Common myeloid progenitor, CD34-positive (primary cell): ENCODE results near the gene HENMT1.

Experiments
- CTCF ChIA-PET: fragments of 350-600 bp; sonication (Branson Sonifier 250); formaldehyde crosslinking; loops from one replicate; lab custom pipeline; 2021; ENCODE audit warnings: antibody characterized with exemption; lab: Charles Lee
- POLR2A ChIA-PET: fragments of 350-600 bp; sonication (Branson Sonifier 250); formaldehyde crosslinking; loops from one replicate; lab custom pipeline; 2021; ENCODE audit warnings: antibody characterized with exemption; lab: Charles Lee
- DNase-seq, 3 donors: peaks; one replicate each; pipeline versions ENCODE4 v3.0.0 to v3.0.0-alpha.2; 2013
- H3K27ac ChIP-seq, 2 experiments: 1 replicate in 1 of 2; 2 replicates in 1 of 2; pipeline ENCODE4 v1.7.0; 2013; ENCODE audit warnings: inconsistent platforms in 2 of 2, low read length in 2 of 2, mild to moderate bottlenecking in 2 of 2, low read depth in 1 of 2, moderate library complexity in 1 of 2; ENCODE audit not compliant: severe bottlenecking in 2 of 2, insufficient read depth in 1 of 2, poor library complexity in 1 of 2
- H3K27me3 ChIP-seq, 5 experiments: replicated peaks in 2 of 5; 1 replicate in 3 of 5; 2 replicates in 2 of 5; pipeline versions ENCODE4 v1.6.1 to v1.7.0; 2013; ENCODE audit warnings: low read length in 4 of 5, mild to moderate bottlenecking in 2 of 5, moderate library complexity in 2 of 5, inconsistent platforms in 1 of 5; ENCODE audit not compliant: insufficient read depth in 5 of 5, control insufficient read depth in 4 of 5
- H3K36me3 ChIP-seq, 4 experiments: 1 replicate in 2 of 4; 2 replicates in 2 of 4; pipeline versions ENCODE4 v1.6.1 to v1.7.0; 2013; ENCODE audit warnings: low read length in 3 of 4, control low read depth in 1 of 4, mild to moderate bottlenecking in 1 of 4; ENCODE audit not compliant: control insufficient read depth in 4 of 4, insufficient read depth in 4 of 4
- H3K4me1 ChIP-seq, 4 experiments: 1 replicate in 3 of 4; 2 replicates in 1 of 4; pipeline versions ENCODE4 v1.6.1 to v1.7.1; 2013; ENCODE audit warnings: low read length in 3 of 4, mild to moderate bottlenecking in 3 of 4, control low read depth in 1 of 4, inconsistent platforms in 1 of 4, moderate library complexity in 1 of 4; ENCODE audit not compliant: control insufficient read depth in 4 of 4, insufficient read depth in 4 of 4; ENCODE audit errors: control extremely low read depth in 1 of 4
- H3K4me3 ChIP-seq, 7 experiments: 1 replicate in 4 of 7; 2 replicates in 3 of 7; pipeline versions ENCODE4 v1.5.1 to v1.7.0; 2013; ENCODE audit warnings: mild to moderate bottlenecking in 7 of 7, low read length in 6 of 7, moderate library complexity in 6 of 7, inconsistent platforms in 2 of 7, low read depth in 2 of 7, control low read depth in 1 of 7; ENCODE audit not compliant: insufficient read depth in 4 of 7, control insufficient read depth in 1 of 7; ENCODE audit errors: extremely low read depth in 1 of 7
- H3K9me3 ChIP-seq, 5 experiments: 1 replicate in 4 of 5; 2 replicates in 1 of 5; pipeline versions ENCODE4 v1.6.1 to v1.7.1; 2013; ENCODE audit warnings: low read length in 4 of 5, mild to moderate bottlenecking in 2 of 5, inconsistent platforms in 1 of 5, low read depth in 1 of 5, moderate library complexity in 1 of 5; ENCODE audit not compliant: control insufficient read depth in 4 of 5, insufficient read depth in 2 of 5; ENCODE audit errors: control extremely low read depth in 1 of 5
- WGBS: methylation state at CpG from one replicate; pipeline ENCODE4 v1.1.5; 2013; ENCODE audit not compliant: insufficient coverage; 5-methylcytosine and 5-hydroxymethylcytosine counted together

The HENMT1 gene

DNA sequence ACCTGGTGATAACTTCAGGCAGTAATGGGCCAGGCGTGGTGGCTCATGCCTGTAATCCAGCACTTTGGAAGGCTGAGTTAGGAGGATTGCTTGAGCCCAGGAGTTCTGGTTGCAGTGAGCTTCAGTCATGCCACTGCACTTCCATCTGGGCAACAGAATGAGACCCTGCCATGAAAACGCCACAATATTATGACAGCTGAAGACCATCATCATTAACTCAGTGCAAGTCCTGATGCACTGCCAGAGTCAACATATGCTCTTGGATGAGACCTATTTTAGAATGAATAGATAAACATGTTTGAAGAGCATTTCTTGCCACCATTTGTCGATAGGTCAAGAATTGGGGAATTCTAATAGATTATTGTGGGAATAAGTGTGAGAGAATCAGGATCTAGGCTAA, 26.4 kb downstream of the HENMT1 start:
- Histone ChIP-seq H3K27ac (no peak overlapping the region), H3K27me3 (no peaks in the 10 kb centered on the region), H3K9me3 (peaks cover 0 to 2% (median 0%) of the 10 kb centered on the region in 5 experiments), H3K4me1 (peaks cover 0 to under 1% (median 0%) of the 10 kb centered on the region in 4 experiments), H3K36me3 (peaks cover 9 to 46% (median 26%) of the 10 kb centered on the region in 4 experiments), H3K4me3 (no peak overlapping the region)
- no peak for DNase-seq
- ChIA-PET CTCF (interaction anchor here (1.4 kb wide), 1 partner anchor 10 kb away, joined by 3 read pairs; no protein-coding TSS in a partner anchor), POLR2A (no interaction called here)
- 100% methylated on average over 1 of the region's 3 CpGs for WGBS

DNA sequence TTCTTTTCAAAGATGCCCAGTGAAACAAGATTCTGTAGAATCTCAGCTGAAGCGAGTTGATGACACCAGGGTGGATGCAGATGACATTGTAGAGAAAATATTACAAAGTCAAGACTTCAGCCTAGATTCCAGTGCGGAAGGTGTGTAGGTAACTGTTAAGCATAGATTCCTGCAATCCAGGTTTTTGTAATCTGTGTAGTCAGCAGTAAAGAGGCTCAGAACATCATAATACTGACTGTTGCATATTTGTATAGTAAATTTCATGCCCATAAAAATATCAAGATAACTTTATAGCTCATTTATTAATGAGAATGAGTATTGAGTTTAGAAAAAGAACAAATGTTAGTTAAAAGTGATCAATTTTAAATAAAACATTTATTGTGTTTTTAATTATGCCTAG, 32.2 kb downstream of the HENMT1 start:
- no peaks in the 10 kb centered on the region for H3K27me3 ChIP-seq
- H3K36me3 ChIP-seq = peaks cover 8 to 45% (median 14%) of the 10 kb centered on the region in 4 experiments
- POLR2A ChIA-PET = no interaction called here
- no peaks in the 10 kb centered on the region for H3K4me1 ChIP-seq
- no peak for DNase-seq
- no peaks in the 10 kb centered on the region for H3K9me3 ChIP-seq
- no peak overlapping the region for H3K4me3 ChIP-seq
- 100% methylated on average over 1 of the region's 2 CpGs for WGBS
- no peak overlapping the region for H3K27ac ChIP-seq
- CTCF ChIA-PET = interaction anchor here (0.9 to 4.1 kb wide), 5 partner anchors 16 to 118 kb away, joined by 3 to 19 read pairs (median 4); partner anchors contain the start of genes EEIG2 and PRPF38B

DNA sequence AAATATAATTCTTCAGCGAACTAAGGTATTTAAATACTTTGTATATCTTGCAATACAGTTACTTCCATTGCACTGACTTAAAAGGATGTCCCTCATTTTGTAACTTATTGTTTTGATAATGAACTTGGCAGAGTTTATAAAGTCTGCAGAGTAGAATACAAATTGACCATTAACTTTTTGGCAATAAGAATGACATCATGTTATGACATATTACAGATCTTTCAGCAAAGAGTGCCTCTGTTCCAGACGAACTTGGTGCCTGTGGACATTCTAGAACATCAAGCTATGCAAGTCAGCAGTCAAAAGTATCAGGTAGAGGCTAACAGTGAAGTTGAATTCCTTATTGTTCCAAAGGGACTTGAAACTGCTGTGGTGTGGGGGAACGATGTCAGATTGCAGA, 32.9 kb downstream of the HENMT1 start:
- ChIA-PET POLR2A (no interaction called here), CTCF (interaction anchor here (1.4 to 4.1 kb wide), 5 partner anchors 12 to 67 kb away, joined by 3 to 19 read pairs (median 4); partner anchors contain the start of gene PRPF38B)

DNA sequence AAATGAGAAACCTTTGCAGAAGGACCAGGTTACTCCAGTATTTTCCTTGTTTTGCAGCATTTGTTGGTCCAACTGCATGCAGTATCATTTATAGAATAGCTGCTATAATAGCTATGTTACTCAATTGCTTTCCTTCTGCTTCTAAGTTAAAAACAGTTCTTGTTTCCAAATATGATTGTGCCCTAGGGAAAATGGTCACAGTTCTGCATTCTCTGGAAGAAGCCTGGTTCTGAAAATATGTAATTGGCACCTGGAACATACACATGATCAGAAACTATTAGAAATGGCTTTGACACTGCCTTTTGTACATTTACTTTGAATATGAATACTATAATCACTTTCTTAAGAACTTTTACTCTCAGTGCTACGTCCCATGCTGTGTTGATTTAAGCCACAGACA, 33.6 kb downstream of the HENMT1 start:
- POLR2A ChIA-PET = interaction anchor here (0.6 kb wide), 1 partner anchor 14 kb away, joined by 3 read pairs; no protein-coding TSS in a partner anchor
- Histone ChIP-seq H3K27me3 (no peaks in the 10 kb centered on the region), H3K27ac (no peak overlapping the region), H3K4me1 (no peaks in the 10 kb centered on the region), H3K4me3 (no peak overlapping the region), H3K36me3 (peaks cover 8 to 41% (median 11%) of the 10 kb centered on the region in 4 experiments), H3K9me3 (no peaks in the 10 kb centered on the region)
- WGBS = no CpG with 5 or more reads among the region's 1 CpG
- DNase-seq = no peak
- CTCF ChIA-PET = interaction anchor here (1.5 to 2.1 kb wide), 3 partner anchors 13 to 67 kb away, joined by 3 to 6 read pairs (median 4); partner anchors contain the start of gene PRPF38B

More for the DNA sequence above, 32.9 kb downstream of the HENMT1 start:
- Histone ChIP-seq H3K9me3 (no peaks in the 10 kb centered on the region), H3K4me1 (no peaks in the 10 kb centered on the region), H3K4me3 (no peak overlapping the region), H3K36me3 (peaks cover 8 to 43% (median 12%) of the 10 kb centered on the region in 4 experiments), H3K27me3 (no peaks in the 10 kb centered on the region), H3K27ac (no peak overlapping the region)
- 100% methylated on average over 2 of the region's 3 CpGs for WGBS
- DNase-seq = no peak

DNA sequence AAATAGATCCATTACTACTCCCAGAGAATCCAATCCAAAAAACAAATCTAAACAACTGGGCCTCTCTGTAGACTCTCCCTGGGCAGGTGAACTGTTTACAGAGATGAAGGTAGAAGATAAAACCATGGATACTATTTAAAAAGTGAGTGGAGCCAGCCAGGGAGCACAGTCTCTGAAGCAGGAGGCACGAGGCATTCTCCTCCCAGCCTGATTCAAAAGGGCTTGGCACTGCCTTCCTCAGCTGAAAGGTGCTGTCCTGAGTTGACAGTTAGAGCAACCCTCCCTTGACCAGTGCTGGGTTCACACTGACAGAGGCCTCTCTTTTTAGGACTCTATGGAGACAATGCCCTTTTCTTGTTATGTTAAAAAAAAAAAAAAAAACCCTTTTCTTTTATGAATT, 36.8 kb downstream of the HENMT1 start:
- DNase-seq = no peak
- ChIA-PET POLR2A (no interaction called here), CTCF (no interaction called here)
- Histone ChIP-seq H3K4me3 (no peak overlapping the region), H3K4me1 (no peaks in the 10 kb centered on the region), H3K27ac (no peak overlapping the region), H3K27me3 (no peaks in the 10 kb centered on the region), H3K36me3 (peaks cover 5 to 28% (median 8%) of the 10 kb centered on the region in 4 experiments), H3K9me3 (no peaks in the 10 kb centered on the region)
- WGBS = 100% methylated on average over 1 of the region's 1 CpG

DNA sequence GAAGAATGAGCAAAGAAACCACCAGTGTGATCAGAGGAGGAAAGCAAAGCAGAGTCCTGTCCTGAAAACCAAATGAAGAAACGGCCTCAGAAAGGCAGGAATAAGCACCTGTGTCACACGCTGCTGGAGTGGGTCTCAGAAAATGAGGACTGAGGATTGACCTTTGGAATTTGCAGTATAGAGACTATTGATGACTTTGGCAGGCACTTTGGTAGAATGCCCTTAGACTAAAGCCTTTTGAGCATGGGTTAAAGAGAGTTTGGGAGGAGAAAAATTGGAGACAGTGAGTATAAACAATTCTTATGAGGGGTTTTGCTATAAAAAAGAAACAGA, 43.2 kb downstream of the HENMT1 start:
- Histone ChIP-seq H3K36me3 (peaks cover 7 to 39% (median 11%) of the 10 kb centered on the region in 4 experiments), H3K27ac (no peak overlapping the region), H3K27me3 (no peaks in the 10 kb centered on the region), H3K4me1 (no peaks in the 10 kb centered on the region), H3K9me3 (no peaks in the 10 kb centered on the region), H3K4me3 (no peak overlapping the region)
- POLR2A ChIA-PET = no interaction called here
- WGBS = 100% methylated on average over 2 of the region's 2 CpGs
- DNase-seq = no peak
- CTCF ChIA-PET = no interaction called here

DNA sequence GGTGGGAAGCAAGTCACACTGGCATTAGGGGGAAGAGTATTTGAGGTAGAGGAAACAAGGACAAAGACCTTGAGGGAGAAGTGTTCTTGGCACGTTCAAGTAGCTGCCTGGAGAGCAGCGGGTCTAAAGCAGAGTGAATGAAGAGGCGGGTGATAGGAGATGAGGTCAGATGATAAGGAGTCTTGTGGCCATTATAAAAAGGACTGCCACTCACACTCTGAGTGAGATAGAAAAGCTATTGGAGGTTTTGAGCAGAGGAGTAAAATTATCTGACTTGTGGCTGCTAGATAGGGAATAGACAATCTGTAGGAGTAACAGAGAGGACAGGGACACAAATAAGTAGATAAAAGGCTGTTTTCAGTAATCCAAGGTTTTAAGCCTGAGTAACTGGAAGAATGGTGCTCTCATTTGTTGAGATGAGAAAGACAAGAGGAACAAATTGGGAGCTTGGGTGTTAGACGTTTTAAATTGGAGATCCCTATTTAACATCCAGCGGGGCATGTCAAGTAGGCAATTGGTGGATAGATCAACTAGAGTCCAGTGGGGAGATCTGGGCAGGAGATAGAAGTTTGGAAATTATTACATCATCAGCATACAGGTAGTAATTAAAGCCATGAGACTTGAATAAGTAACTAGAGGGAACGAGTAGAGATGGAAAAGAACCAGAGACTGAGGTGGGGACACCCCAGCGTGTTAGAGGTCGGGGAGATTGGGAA, 43.7 kb downstream of the HENMT1 start:
- POLR2A ChIA-PET = no interaction called here
- no peak overlapping the region for H3K27ac ChIP-seq
- peak in 2 of 3 donors; percentile 18 to 50 for DNase-seq
- CTCF ChIA-PET = interaction anchor here (1.3 kb wide), 1 partner anchor 20 kb away, joined by 3 read pairs; no protein-coding TSS in a partner anchor
- H3K9me3 ChIP-seq = no peaks in the 10 kb centered on the region
- no peaks in the 10 kb centered on the region for H3K27me3 ChIP-seq
- no peak overlapping the region for H3K4me3 ChIP-seq
- no peaks in the 10 kb centered on the region for H3K4me1 ChIP-seq
- 98% methylated on average over 7 of the region's 8 CpGs for WGBS
- H3K36me3 ChIP-seq = peaks cover 8 to 44% (median 13%) of the 10 kb centered on the region in 4 experiments
